ENCODE data around the gene B3GNT8.

The B3GNT8 gene

GRCh38 chr19:41426116-41426841 lies 895 bp downstream of the B3GNT8 start:
- H3K27ac ChIP-seq (ENCODE audit: low read depth, low read length) = peak overlapping the region; percentile 55
- peak overlapping the region; percentile 76 to 82 for H3K4me3 ChIP-seq (ENCODE audit: low read depth in 1 of 2, low read length in 2 of 2)
- peaks cover 54 to 60% of the 10 kb centered on the region in 2 donors for H3K4me1 ChIP-seq (ENCODE audit: control insufficient read depth in 1 of 2, insufficient read depth in 2 of 2, low read length in 2 of 2)
- no peaks in the 10 kb centered on the region for H3K9me3 ChIP-seq (ENCODE audit: control insufficient read depth in 1 of 2, low read length in 2 of 2)
- H3K9ac ChIP-seq (ENCODE audit: low read depth in 1 of 2, low read length in 2 of 2) = peak overlapping the region; percentile 92 to 97
- H3K36me3 ChIP-seq (ENCODE audit: control insufficient read depth in 1 of 2, insufficient read depth in 2 of 2, low read length in 2 of 2) = peaks cover 25 to 31% of the 10 kb centered on the region in 2 donors
- no peaks in the 10 kb centered on the region for H3K27me3 ChIP-seq (ENCODE audit: control insufficient read depth in 1 of 2, insufficient read depth in 2 of 2, low read length in 2 of 2)

GRCh38 chr19:41425174-41426115 lies 1.7 kb downstream of the B3GNT8 start:
- Histone ChIP-seq H3K4me1 (ENCODE audit: control insufficient read depth in 1 of 2, insufficient read depth in 2 of 2, low read length in 2 of 2) (peaks cover 62 to 69% of the 10 kb centered on the region in 2 donors), H3K27ac (ENCODE audit: low read depth, low read length) (peak overlapping the region; percentile 55), H3K4me3 (ENCODE audit: low read depth in 1 of 2, low read length in 2 of 2) (peak overlapping the region; percentile 76 to 82), H3K36me3 (ENCODE audit: control insufficient read depth in 1 of 2, insufficient read depth in 2 of 2, low read length in 2 of 2) (peaks cover 26 to 30% of the 10 kb centered on the region in 2 donors), H3K27me3 (ENCODE audit: control insufficient read depth in 1 of 2, insufficient read depth in 2 of 2, low read length in 2 of 2) (no peaks in the 10 kb centered on the region), H3K9me3 (ENCODE audit: control insufficient read depth in 1 of 2, low read length in 2 of 2) (no peaks in the 10 kb centered on the region), H3K9ac (ENCODE audit: low read depth in 1 of 2, low read length in 2 of 2) (peak overlapping the region; percentile 92 to 97)

GRCh38 chr19:41424335-41425173 lies 2.6 kb downstream of the B3GNT8 start:
- Histone ChIP-seq H3K27me3 (ENCODE audit: control insufficient read depth in 1 of 2, insufficient read depth in 2 of 2, low read length in 2 of 2) (no peaks in the 10 kb centered on the region), H3K36me3 (ENCODE audit: control insufficient read depth in 1 of 2, insufficient read depth in 2 of 2, low read length in 2 of 2) (peaks cover 30 to 34% of the 10 kb centered on the region in 2 donors), H3K4me3 (ENCODE audit: low read depth in 1 of 2, low read length in 2 of 2) (peak overlapping the region; percentile 76 to 82), H3K27ac (ENCODE audit: low read depth, low read length) (peak overlapping the region; percentile 55), H3K4me1 (ENCODE audit: control insufficient read depth in 1 of 2, insufficient read depth in 2 of 2, low read length in 2 of 2) (peaks cover 63 to 69% of the 10 kb centered on the region in 2 donors), H3K9ac (ENCODE audit: low read depth in 1 of 2, low read length in 2 of 2) (peak overlapping the region; percentile 92 to 97), H3K9me3 (ENCODE audit: control insufficient read depth in 1 of 2, low read length in 2 of 2) (no peaks in the 10 kb centered on the region)

- H3K27me3 ChIP-seq (ENCODE audit: control insufficient read depth in 1 of 2, insufficient read depth in 2 of 2, low read length in 2 of 2) = no peaks in the 10 kb centered on the region
- H3K27ac ChIP-seq (ENCODE audit: low read depth, low read length) = no peak overlapping the region
- no peak overlapping the region for H3K9ac ChIP-seq (ENCODE audit: low read depth in 1 of 2, low read length in 2 of 2)
- peaks cover 34 to 49% of the 10 kb centered on the region in 2 donors for H3K36me3 ChIP-seq (ENCODE audit: control insufficient read depth in 1 of 2, insufficient read depth in 2 of 2, low read length in 2 of 2)
- no peaks in the 10 kb centered on the region for H3K9me3 ChIP-seq (ENCODE audit: control insufficient read depth in 1 of 2, low read length in 2 of 2)
- H3K4me3 ChIP-seq (ENCODE audit: low read depth in 1 of 2, low read length in 2 of 2) = no peak overlapping the region
- peaks cover 52 to 57% of the 10 kb centered on the region in 2 donors for H3K4me1 ChIP-seq (ENCODE audit: control insufficient read depth in 1 of 2, insufficient read depth in 2 of 2, low read length in 2 of 2)
Observed at GRCh38 chr19:41422955-41423354, 4.2 kb downstream of the B3GNT8 start.

GRCh38 chr19:41422456-41422855 lies 4.7 kb downstream of the B3GNT8 start:
- Histone ChIP-seq H3K4me3 (ENCODE audit: low read depth in 1 of 2, low read length in 2 of 2) (no peak overlapping the region), H3K27ac (ENCODE audit: low read depth, low read length) (no peak overlapping the region), H3K4me1 (ENCODE audit: control insufficient read depth in 1 of 2, insufficient read depth in 2 of 2, low read length in 2 of 2) (peaks cover 47 to 53% of the 10 kb centered on the region in 2 donors)

GRCh38 chr19:41421973-41422372 lies 5.2 kb downstream of the B3GNT8 start:
- H3K27ac ChIP-seq (ENCODE audit: low read depth, low read length) = no peak overlapping the region
- peak overlapping the region; percentile 25 to 39 for H3K9ac ChIP-seq (ENCODE audit: low read depth in 1 of 2, low read length in 2 of 2)
- H3K4me1 ChIP-seq (ENCODE audit: control insufficient read depth in 1 of 2, insufficient read depth in 2 of 2, low read length in 2 of 2) = peaks cover 47 to 53% of the 10 kb centered on the region in 2 donors
- H3K9me3 ChIP-seq (ENCODE audit: control insufficient read depth in 1 of 2, low read length in 2 of 2) = no peaks in the 10 kb centered on the region
- H3K27me3 ChIP-seq (ENCODE audit: control insufficient read depth in 1 of 2, insufficient read depth in 2 of 2, low read length in 2 of 2) = no peaks in the 10 kb centered on the region
- peak overlapping the region in 1 of 2 donors; percentile 21 for H3K4me3 ChIP-seq (ENCODE audit: low read depth in 1 of 2, low read length in 2 of 2)
- peaks cover 34 to 56% of the 10 kb centered on the region in 2 donors for H3K36me3 ChIP-seq (ENCODE audit: control insufficient read depth in 1 of 2, insufficient read depth in 2 of 2, low read length in 2 of 2)

More at GRCh38 chr19:41422456-41422855, 4.7 kb downstream of the B3GNT8 start:
- no peaks in the 10 kb centered on the region for H3K9me3 ChIP-seq (ENCODE audit: control insufficient read depth in 1 of 2, low read length in 2 of 2)
- no peak overlapping the region for H3K9ac ChIP-seq (ENCODE audit: low read depth in 1 of 2, low read length in 2 of 2)
- peaks cover 34 to 51% of the 10 kb centered on the region in 2 donors for H3K36me3 ChIP-seq (ENCODE audit: control insufficient read depth in 1 of 2, insufficient read depth in 2 of 2, low read length in 2 of 2)
- no peaks in the 10 kb centered on the region for H3K27me3 ChIP-seq (ENCODE audit: control insufficient read depth in 1 of 2, insufficient read depth in 2 of 2, low read length in 2 of 2)

- Histone ChIP-seq H3K27me3 (ENCODE audit: control insufficient read depth in 1 of 2, insufficient read depth in 2 of 2, low read length in 2 of 2) (no peaks in the 10 kb centered on the region), H3K36me3 (ENCODE audit: control insufficient read depth in 1 of 2, insufficient read depth in 2 of 2, low read length in 2 of 2) (peaks cover 34 to 61% of the 10 kb centered on the region in 2 donors), H3K4me1 (ENCODE audit: control insufficient read depth in 1 of 2, insufficient read depth in 2 of 2, low read length in 2 of 2) (peaks cover 47 to 49% of the 10 kb centered on the region in 2 donors), H3K9ac (ENCODE audit: low read depth in 1 of 2, low read length in 2 of 2) (no peak overlapping the region), H3K27ac (ENCODE audit: low read depth, low read length) (no peak overlapping the region), H3K4me3 (ENCODE audit: low read depth in 1 of 2, low read length in 2 of 2) (peak overlapping the region in 1 of 2 donors; percentile 21), H3K9me3 (ENCODE audit: control insufficient read depth in 1 of 2, low read length in 2 of 2) (no peaks in the 10 kb centered on the region)
Observed at GRCh38 chr19:41421314-41421713, 5.9 kb downstream of the B3GNT8 start.

- H3K4me1 ChIP-seq (ENCODE audit: control insufficient read depth in 1 of 2, insufficient read depth in 2 of 2, low read length in 2 of 2) = peaks cover 38 to 42% of the 10 kb centered on the region in 2 donors
- no peaks in the 10 kb centered on the region for H3K27me3 ChIP-seq (ENCODE audit: control insufficient read depth in 1 of 2, insufficient read depth in 2 of 2, low read length in 2 of 2)
- no peak overlapping the region for H3K4me3 ChIP-seq (ENCODE audit: low read depth in 1 of 2, low read length in 2 of 2)
- H3K9ac ChIP-seq (ENCODE audit: low read depth in 1 of 2, low read length in 2 of 2) = no peak overlapping the region
- H3K9me3 ChIP-seq (ENCODE audit: control insufficient read depth in 1 of 2, low read length in 2 of 2) = no peaks in the 10 kb centered on the region
- H3K27ac ChIP-seq (ENCODE audit: low read depth, low read length) = peak overlapping the region; percentile 24
- peaks cover 34 to 65% of the 10 kb centered on the region in 2 donors for H3K36me3 ChIP-seq (ENCODE audit: control insufficient read depth in 1 of 2, insufficient read depth in 2 of 2, low read length in 2 of 2)
Observed at GRCh38 chr19:41420101-41420880, 6.9 kb downstream of the B3GNT8 start.

GRCh38 chr19:41416194-41416674 lies 10.9 kb downstream of the B3GNT8 start:
- H3K4me3 ChIP-seq (ENCODE audit: low read depth in 1 of 2, low read length in 2 of 2) = no peak overlapping the region
- H3K4me1 ChIP-seq (ENCODE audit: control insufficient read depth in 1 of 2, insufficient read depth in 2 of 2, low read length in 2 of 2) = peaks cover 17 to 22% of the 10 kb centered on the region in 2 donors
- no peaks in the 10 kb centered on the region for H3K9me3 ChIP-seq (ENCODE audit: control insufficient read depth in 1 of 2, low read length in 2 of 2)
- H3K36me3 ChIP-seq (ENCODE audit: control insufficient read depth in 1 of 2, insufficient read depth in 2 of 2, low read length in 2 of 2) = peaks cover 14 to 68% of the 10 kb centered on the region in 2 donors
- H3K27ac ChIP-seq (ENCODE audit: low read depth, low read length) = peak overlapping the region; percentile 54
- H3K27me3 ChIP-seq (ENCODE audit: control insufficient read depth in 1 of 2, insufficient read depth in 2 of 2, low read length in 2 of 2) = no peaks in the 10 kb centered on the region
- no peak overlapping the region for H3K9ac ChIP-seq (ENCODE audit: low read depth in 1 of 2, low read length in 2 of 2)

Measured in duodenal mucosa (tissue), 2 donors.